ENCODE measurements around the gene CAP1. TPM values are rescaled to one million over a fixed set of nuclear protein-coding genes. Genes with fewer than 3 reads are reported as not detected.
"Not testable (repeated sequence)": the region's sequence is repeated elsewhere in the genome, so short reads cannot be mapped to it uniquely, and the experiment has no call there.

Gene CAP1
- total RNA-seq, 6 donors from 2014 or later = 113 to 502 (median 245) TPM

GRCh38 chr1:40030528-40031135 is 9.9 kb upstream of the CAP1 start:
- Histone ChIP-seq H3K4me3 (no peak overlapping the region), H3K27ac (no peak overlapping the region), H3K36me3 (no peaks in the 10 kb centered on the region), H3K4me1 (peaks cover 0 to 10% (median 0%) of the 10 kb centered on the region in 4 donors), H3K9me3 (no peaks in the 10 kb centered on the region), H3K27me3 (no peaks in the 10 kb centered on the region)
- TF ChIP-seq POLR2A (IDR thresholded peaks at IDR 0.05) = no peak
- TF ChIP-seq POLR2AphosphoS5 (IDR thresholded peaks at IDR 0.05) = no peak
- TF ChIP-seq EP300 (IDR thresholded peaks at IDR 0.05) = no peak
- no peak for TF ChIP-seq CTCF (IDR thresholded peaks at IDR 0.05)
- ATAC-seq (ENCODE audit: low FRiP score in 2 of 2) (no peak), DNase-seq (no peak)
- WGBS, 2 donors = 29 to 44% methylated on average over 3 of the region's 3 CpGs

- DNase-seq = peak in 1 of 2 donors; percentile 59
- Histone ChIP-seq H3K4me1 (peaks cover 8 to 18% (median 12%) of the 10 kb centered on the region in 4 donors), H3K27me3 (no peaks in the 10 kb centered on the region), H3K27ac (no peak overlapping the region), H3K9me3 (no peaks in the 10 kb centered on the region), H3K4me3 (no peak overlapping the region), H3K36me3 (no peaks in the 10 kb centered on the region)
- no peak for TF ChIP-seq POLR2A (IDR thresholded peaks at IDR 0.05)
- TF ChIP-seq CTCF (IDR thresholded peaks at IDR 0.05) = peak; percentile 35 to 70 (median 56)
- 32 to 47% methylated on average over 4 of the region's 4 CpGs for WGBS, 2 donors
- peak in 1 of 2 donors; percentile 71 for ATAC-seq (ENCODE audit: low FRiP score in 2 of 2)
Measured at GRCh38 chr1:40032240-40032891, 8.2 kb upstream of the CAP1 start.

- ATAC-seq (ENCODE audit: low FRiP score in 2 of 2) = no peak
- DNase-seq = no peak
- H3K4me3 ChIP-seq = no peak overlapping the region
- TF ChIP-seq POLR2A (IDR thresholded peaks at IDR 0.05) (no peak), CTCF (IDR thresholded peaks at IDR 0.05) (no peak), EP300 (IDR thresholded peaks at IDR 0.05) (no peak), POLR2AphosphoS5 (IDR thresholded peaks at IDR 0.05) (no peak)
- H3K27ac ChIP-seq = no peak overlapping the region
- no peaks in the 10 kb centered on the region for H3K9me3 ChIP-seq
- H3K36me3 ChIP-seq = no peaks in the 10 kb centered on the region
- 24% methylated on average over 2 of the region's 2 CpGs for WGBS, 2 donors
- H3K27me3 ChIP-seq = no peaks in the 10 kb centered on the region
- peaks cover 20 to 36% (median 27%) of the 10 kb centered on the region in 4 donors for H3K4me1 ChIP-seq
Measured at GRCh38 chr1:40034869-40035268, 5.7 kb upstream of the CAP1 start.

GRCh38 chr1:40036574-40036973 is 4.0 kb upstream of the CAP1 start:
- peak overlapping the region in 3 of 4 donors; percentile 1 to 41 (median 27) for H3K27ac ChIP-seq
- no peaks in the 10 kb centered on the region for H3K27me3 ChIP-seq
- DNase-seq (no peak), ATAC-seq (ENCODE audit: low FRiP score in 2 of 2) (peak in 1 of 2 donors; percentile 5)
- WGBS, 2 donors = 43 to 49% methylated on average over 4 of the region's 4 CpGs
- H3K36me3 ChIP-seq = no peaks in the 10 kb centered on the region
- no peak for TF ChIP-seq EP300 (IDR thresholded peaks at IDR 0.05)
- no peak for TF ChIP-seq POLR2AphosphoS5 (IDR thresholded peaks at IDR 0.05)
- no peak for TF ChIP-seq POLR2A (IDR thresholded peaks at IDR 0.05)
- TF ChIP-seq CTCF (IDR thresholded peaks at IDR 0.05) = no peak
- H3K4me1 ChIP-seq = peaks cover 23 to 32% (median 28%) of the 10 kb centered on the region in 4 donors
- H3K9me3 ChIP-seq = no peaks in the 10 kb centered on the region
- no peak overlapping the region for H3K4me3 ChIP-seq

- peaks cover 30 to 38% (median 34%) of the 10 kb centered on the region in 4 donors for H3K4me1 ChIP-seq
- not testable (repeated sequence) for DNase-seq; H3K4me3 ChIP-seq; H3K36me3 ChIP-seq; H3K27me3 ChIP-seq; H3K9me3 ChIP-seq; ATAC-seq (ENCODE audit: low FRiP score in 2 of 2)
- WGBS, 2 donors = 83 to 92% methylated on average over 8 of the region's 8 CpGs
- peak overlapping the region in 1 of 4 donors; percentile 1 for H3K27ac ChIP-seq
Measured at GRCh38 chr1:40037254-40037653, 3.3 kb upstream of the CAP1 start.

All from upper lobe of left lung (tissue), 6 donors.